Subcutaneous abdominal adipose tissue (tissue), 5 donors: Measurements from ENCODE around the gene L1CAM.

Experiments
- H3K27ac ChIP-seq: one replicate; pipeline ENCODE4 v1.7.0; 2013; ENCODE audit warnings: low read depth, mild to moderate bottlenecking, inconsistent platforms, low read length, moderate library complexity
- H3K27me3 ChIP-seq, 5 donors: one replicate each; pipeline ENCODE4 v1.7.0; 2013; ENCODE audit warnings: low read length in 5 of 5, inconsistent platforms in 1 of 5; ENCODE audit not compliant: control insufficient read depth in 5 of 5, insufficient read depth in 4 of 5
- H3K36me3 ChIP-seq, 5 donors: one replicate each; pipeline ENCODE4 v1.7.0; 2013; ENCODE audit warnings: low read length in 5 of 5; ENCODE audit not compliant: control insufficient read depth in 5 of 5, insufficient read depth in 5 of 5
- H3K4me1 ChIP-seq, 5 donors: one replicate each; pipeline ENCODE4 v1.7.0; 2013; ENCODE audit warnings: low read length in 5 of 5, mild to moderate bottlenecking in 3 of 5, moderate library complexity in 1 of 5; ENCODE audit not compliant: control insufficient read depth in 5 of 5, insufficient read depth in 5 of 5
- H3K4me3 ChIP-seq, 5 donors: one replicate each; pipeline ENCODE4 v1.7.0; 2013; ENCODE audit warnings: low read length in 5 of 5, low read depth in 1 of 5
- H3K9ac ChIP-seq, 5 donors: one replicate each; pipeline ENCODE4 v1.7.0; 2013; ENCODE audit warnings: low read length in 5 of 5, mild to moderate bottlenecking in 4 of 5, moderate library complexity in 3 of 5
- H3K9me3 ChIP-seq, 5 donors: one replicate each; pipeline ENCODE4 v1.7.0; 2013; ENCODE audit warnings: low read length in 5 of 5; ENCODE audit not compliant: control insufficient read depth in 5 of 5
- donor health status: healthy.
- donor health status: healthy.
- donor health status: healthy.
- donor health status: healthy.
- donor health status: healthy.

Gene L1CAM

DNA sequence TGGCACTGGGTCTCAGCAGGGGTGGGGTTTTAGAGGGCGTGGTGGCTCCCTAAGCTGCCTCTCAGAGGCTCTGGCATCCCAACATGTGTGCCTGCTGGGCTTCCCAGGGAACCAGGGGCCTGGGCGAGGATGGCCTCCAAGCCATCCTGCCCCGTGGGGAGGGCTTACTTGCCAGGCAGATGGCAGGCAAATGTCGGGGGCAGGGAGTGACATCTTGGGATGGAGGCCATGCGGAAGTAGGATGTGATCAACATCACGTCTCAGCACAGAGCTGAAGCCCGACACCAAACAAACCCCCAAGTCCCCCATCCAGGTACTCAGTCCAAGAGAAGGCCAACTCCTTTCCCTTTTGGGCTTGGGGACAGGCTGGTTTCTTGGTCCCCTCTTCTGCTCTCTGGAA lies 4.7 kb downstream of the L1CAM start:
- H3K9ac ChIP-seq: no peak overlapping the region
- H3K9me3 ChIP-seq: no peaks in the 10 kb centered on the region
- peaks cover 55 to 81% (median 78%) of the 10 kb centered on the region in 5 donors for H3K27me3 ChIP-seq

GRCh38 chrX:153880440-153880815 lies 5.5 kb downstream of the L1CAM start:
- Histone ChIP-seq H3K27me3 (peaks cover 56 to 82% (median 80%) of the 10 kb centered on the region in 5 donors), H3K4me1 (peaks cover 0 to 4% (median 0%) of the 10 kb centered on the region in 5 donors), H3K9me3 (no peaks in the 10 kb centered on the region), H3K9ac (no peak overlapping the region), H3K36me3 (no peaks in the 10 kb centered on the region), H3K4me3 (no peak overlapping the region), H3K27ac (no peak overlapping the region)

More for the DNA sequence above, 4.7 kb downstream of the L1CAM start:
- Histone ChIP-seq H3K27ac (no peak overlapping the region), H3K4me3 (no peak overlapping the region), H3K36me3 (no peaks in the 10 kb centered on the region), H3K4me1 (peaks cover 0 to 6% (median 0%) of the 10 kb centered on the region in 5 donors)

DNA sequence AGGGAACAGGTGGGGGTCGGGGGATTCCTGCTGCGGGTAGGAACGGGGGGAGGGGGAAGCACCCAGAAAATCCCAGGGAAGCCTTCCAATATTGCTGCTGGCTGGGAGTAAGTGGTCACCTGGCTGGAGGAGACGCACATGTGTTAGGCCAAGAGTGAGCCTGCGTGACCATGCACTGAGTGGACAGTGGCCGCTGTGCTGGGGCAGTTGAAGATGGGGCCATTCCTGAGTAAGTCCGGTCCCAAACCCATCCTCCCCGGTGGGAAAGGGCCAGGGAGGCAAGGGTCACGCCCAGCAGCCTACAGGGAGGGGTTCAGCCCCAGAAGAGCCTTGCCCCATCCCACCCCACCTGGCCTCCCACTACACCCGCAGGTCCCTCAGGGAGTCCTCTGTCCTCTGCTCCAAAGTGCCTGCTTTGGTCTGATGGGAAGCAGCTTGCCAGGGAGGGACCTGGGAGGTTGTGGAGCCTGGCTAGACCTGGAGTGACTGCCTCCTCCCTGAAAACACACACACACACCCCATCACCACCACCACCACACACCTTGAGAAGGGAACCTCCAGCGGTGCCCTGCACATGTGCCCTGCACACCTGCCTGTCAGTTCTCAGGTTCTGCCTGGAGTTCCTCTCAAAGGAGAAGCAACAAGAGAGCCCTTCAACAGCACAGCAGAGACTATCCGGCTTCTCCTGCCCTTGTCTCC lies 6.1 kb downstream of the L1CAM start:
- peaks cover 51 to 76% (median 74%) of the 10 kb centered on the region in 5 donors for H3K27me3 ChIP-seq
- H3K36me3 ChIP-seq: no peaks in the 10 kb centered on the region
- H3K27ac ChIP-seq: no peak overlapping the region
- H3K9ac ChIP-seq: no peak overlapping the region
- H3K9me3 ChIP-seq: no peaks in the 10 kb centered on the region
- H3K4me3 ChIP-seq: no peak overlapping the region
- no peaks in the 10 kb centered on the region for H3K4me1 ChIP-seq

GRCh38 chrX:153878969-153879653 lies 6.9 kb downstream of the L1CAM start:
- H3K27ac ChIP-seq: no peak overlapping the region
- H3K27me3 ChIP-seq: peaks cover 43 to 77% (median 70%) of the 10 kb centered on the region in 5 donors

GRCh38 chrX:153878345-153878744 lies 7.6 kb downstream of the L1CAM start:
- Histone ChIP-seq H3K27ac (no peak overlapping the region), H3K9me3 (peaks cover 0 to 2% (median 0%) of the 10 kb centered on the region in 5 donors), H3K4me3 (no peak overlapping the region), H3K27me3 (peaks cover 36 to 76% (median 70%) of the 10 kb centered on the region in 5 donors), H3K4me1 (no peaks in the 10 kb centered on the region), H3K36me3 (no peaks in the 10 kb centered on the region), H3K9ac (no peak overlapping the region)

More at GRCh38 chrX:153878969-153879653, 6.9 kb downstream of the L1CAM start:
- Histone ChIP-seq H3K4me1 (no peaks in the 10 kb centered on the region), H3K4me3 (no peak overlapping the region), H3K9me3 (peaks cover 0 to 1% (median 0%) of the 10 kb centered on the region in 5 donors), H3K36me3 (no peaks in the 10 kb centered on the region), H3K9ac (no peak overlapping the region)

GRCh38 chrX:153877571-153878261 lies 8.3 kb downstream of the L1CAM start:
- no peaks in the 10 kb centered on the region for H3K4me1 ChIP-seq
- no peaks in the 10 kb centered on the region for H3K36me3 ChIP-seq
- peaks cover 32 to 74% (median 67%) of the 10 kb centered on the region in 5 donors for H3K27me3 ChIP-seq
- H3K9me3 ChIP-seq: peaks cover 0 to 2% (median 0%) of the 10 kb centered on the region in 5 donors
- H3K9ac ChIP-seq: no peak overlapping the region
- no peak overlapping the region for H3K27ac ChIP-seq
- no peak overlapping the region for H3K4me3 ChIP-seq

GRCh38 chrX:153876112-153876491 lies 9.9 kb downstream of the L1CAM start:
- Histone ChIP-seq H3K4me1 (no peaks in the 10 kb centered on the region), H3K9ac (no peak overlapping the region), H3K36me3 (no peaks in the 10 kb centered on the region), H3K27me3 (peaks cover 28 to 67% (median 63%) of the 10 kb centered on the region in 5 donors), H3K27ac (no peak overlapping the region), H3K4me3 (no peak overlapping the region), H3K9me3 (peaks cover 0 to 2% (median 0%) of the 10 kb centered on the region in 5 donors)

GRCh38 chrX:153875391-153876111 lies 10.4 kb downstream of the L1CAM start:
- H3K36me3 ChIP-seq: no peaks in the 10 kb centered on the region
- H3K9me3 ChIP-seq: peaks cover 0 to 2% (median 0%) of the 10 kb centered on the region in 5 donors
- H3K9ac ChIP-seq: no peak overlapping the region
- H3K27ac ChIP-seq: no peak overlapping the region
- H3K4me1 ChIP-seq: no peaks in the 10 kb centered on the region
- H3K4me3 ChIP-seq: no peak overlapping the region
- peaks cover 27 to 66% (median 62%) of the 10 kb centered on the region in 5 donors for H3K27me3 ChIP-seq

DNA sequence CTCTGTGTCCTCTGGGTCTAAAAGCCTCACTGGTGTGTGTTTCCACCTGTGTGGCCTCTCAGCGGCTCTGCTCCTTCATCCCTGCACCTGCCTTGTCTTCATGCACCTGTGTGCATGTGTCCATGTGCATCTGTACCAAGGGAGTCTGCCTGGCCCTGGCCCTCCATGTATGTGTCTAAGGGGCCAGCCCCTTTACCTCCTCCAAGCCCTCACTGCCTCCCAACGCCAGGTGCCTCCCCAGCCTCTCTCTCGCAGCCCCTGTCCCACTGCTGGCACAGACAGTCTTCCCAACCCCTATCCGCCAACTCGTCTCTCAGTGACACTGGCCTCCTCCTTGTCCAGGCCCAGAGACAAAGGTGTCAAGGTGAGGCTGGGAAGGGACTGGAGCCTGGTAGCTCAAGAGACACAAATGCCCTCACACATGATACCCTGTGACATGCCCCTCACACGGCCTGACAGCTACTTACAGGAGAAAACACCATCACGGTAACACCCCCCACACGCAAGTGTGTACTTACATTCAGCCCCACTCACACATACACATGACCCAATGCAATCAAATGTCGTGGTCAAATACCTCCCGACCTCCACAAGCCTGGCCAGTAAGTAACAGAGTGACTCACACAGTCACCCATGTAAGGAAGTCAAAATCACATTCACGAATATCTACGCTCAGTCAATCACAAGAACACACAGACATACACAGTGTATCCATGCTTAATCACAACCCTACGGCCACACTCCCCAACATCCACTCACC lies 11.4 kb downstream of the L1CAM start:
- Histone ChIP-seq H3K9ac (no peak overlapping the region), H3K4me1 (no peaks in the 10 kb centered on the region), H3K27ac (no peak overlapping the region), H3K9me3 (peaks cover 0 to 2% (median 0%) of the 10 kb centered on the region in 5 donors), H3K36me3 (no peaks in the 10 kb centered on the region), H3K4me3 (no peak overlapping the region), H3K27me3 (peaks cover 27 to 65% (median 59%) of the 10 kb centered on the region in 5 donors)
